GM18873 (cell line): ENCODE measurements around the gene CTRB1.
"Not testable (repeated sequence)": the region's sequence is repeated elsewhere in the genome, so short reads cannot be mapped to it uniquely, and the experiment has no call there.

Experiments
- ATAC-seq: cut with Tn5 transposase; IDR thresholded peaks from one replicate; pipeline ENCODE4 v1.9.1; 2021; ENCODE audit warnings: mild to moderate bottlenecking, moderate library complexity, moderate number of reproducible peaks; ENCODE audit not compliant: unreplicated experiment, low FRiP score

The CTRB1 gene

GRCh38 chr16:75264999-75265910 lies 46.5 kb downstream of the CTRB1 start:
- no peak for ATAC-seq

- no peak for ATAC-seq
Observed at GRCh38 chr16:75265911-75266701, 47.3 kb downstream of the CTRB1 start.

GRCh38 chr16:75266738-75267630 lies 48.2 kb downstream of the CTRB1 start:
- no peak for ATAC-seq

- no peak for ATAC-seq
Observed at GRCh38 chr16:75267631-75268264, 49.0 kb downstream of the CTRB1 start.

- not testable (repeated sequence) for ATAC-seq
Observed at GRCh38 chr16:75269358-75269757, 50.6 kb downstream of the CTRB1 start.

GRCh38 chr16:75271441-75272096 lies 52.8 kb downstream of the CTRB1 start:
- no peak for ATAC-seq

- no peak for ATAC-seq
Observed at GRCh38 chr16:75272097-75272551, 53.3 kb downstream of the CTRB1 start.

GRCh38 chr16:75272629-75273028 lies 53.8 kb downstream of the CTRB1 start:
- ATAC-seq = not testable (repeated sequence)

- ATAC-seq = no peak
Observed at GRCh38 chr16:75273054-75273925, 54.5 kb downstream of the CTRB1 start.
